Measurements from ENCODE around the gene TECR. TPM values are rescaled to one million over a fixed set of nuclear protein-coding genes. Genes with fewer than 3 reads are reported as not detected.

TECR gene
- total RNA-seq, 1 donor from 2014 or later, result 177 TPM

GRCh38 chr19:14526423-14526822 is 3.0 kb upstream of the TECR start:
- H3K27me3 Mint-ChIP-seq (ENCODE audit: low read depth), result no peaks in the 10 kb centered on the region
- H3K27ac Mint-ChIP-seq (ENCODE audit: unreplicated experiment), result no peak overlapping the region
- no peaks in the 10 kb centered on the region for H3K36me3 Mint-ChIP-seq (ENCODE audit: low read depth)
- no peak for DNase-seq (ENCODE audit: low read depth, low spot score)
- TF ChIP-seq CTCF (conservative IDR thresholded peaks at IDR 0.05), result no peak
- H3K4me3 Mint-ChIP-seq, result peak overlapping the region; percentile 1
- peaks cover 28% of the 10 kb centered on the region for H3K4me1 Mint-ChIP-seq
- H3K9me3 Mint-ChIP-seq, result no peaks in the 10 kb centered on the region

DNA sequence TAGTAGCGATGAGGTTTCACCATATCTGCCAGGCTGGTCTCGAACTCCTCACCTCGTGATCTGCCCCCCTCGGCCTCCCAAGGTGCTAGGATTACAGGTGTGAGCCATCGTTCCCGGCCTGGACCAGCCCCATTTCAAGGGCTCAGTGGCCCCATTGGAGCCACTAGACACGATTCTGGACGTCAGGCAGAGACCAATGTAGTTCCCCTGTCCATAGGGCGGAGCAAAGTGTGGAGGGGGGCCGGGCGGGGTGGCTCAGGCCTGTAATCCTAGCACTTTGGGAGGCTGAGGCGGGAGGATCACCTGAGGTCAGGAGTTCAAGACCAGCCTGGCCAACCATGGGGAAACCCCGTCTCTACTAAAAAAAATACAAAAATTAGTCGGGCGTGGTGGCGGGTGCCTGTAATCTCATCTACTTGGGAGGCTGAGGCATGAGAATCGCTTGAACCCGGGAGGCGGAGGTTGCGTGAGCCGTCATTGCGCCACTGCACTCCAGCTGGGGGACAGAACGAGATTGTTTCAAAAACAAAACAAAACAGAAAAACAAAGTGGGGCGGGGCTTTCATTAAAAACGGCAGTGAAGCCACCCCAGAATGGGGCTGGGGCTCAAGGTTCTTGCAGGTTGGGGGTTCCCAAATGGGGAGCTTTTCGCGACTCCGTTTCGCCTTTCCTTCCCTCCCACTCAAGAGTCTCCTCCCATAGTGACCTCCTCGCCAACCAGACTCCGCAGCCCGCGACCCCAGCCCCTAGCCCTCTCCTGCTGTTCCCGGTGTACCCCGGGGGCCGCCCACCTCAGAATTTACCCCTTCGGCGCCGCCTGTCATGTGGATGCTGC is 758 bp upstream of the TECR start:
- TF ChIP-seq CTCF (conservative IDR thresholded peaks at IDR 0.05), result no peak
- H3K27me3 Mint-ChIP-seq (ENCODE audit: low read depth), result no peaks in the 10 kb centered on the region
- DNase-seq (ENCODE audit: low read depth, low spot score), result no peak
- H3K4me1 Mint-ChIP-seq, result peaks cover 23% of the 10 kb centered on the region
- no peaks in the 10 kb centered on the region for H3K9me3 Mint-ChIP-seq
- peak overlapping the region; percentile 94 for H3K27ac Mint-ChIP-seq (ENCODE audit: unreplicated experiment)
- peak overlapping the region; percentile 98 for H3K4me3 Mint-ChIP-seq
- H3K36me3 Mint-ChIP-seq (ENCODE audit: low read depth), result no peaks in the 10 kb centered on the region

GRCh38 chr19:14530005-14530348 is 583 bp downstream of the TECR start:
- H3K27ac Mint-ChIP-seq (ENCODE audit: unreplicated experiment), result peak overlapping the region; percentile 81
- no peaks in the 10 kb centered on the region for H3K36me3 Mint-ChIP-seq (ENCODE audit: low read depth)
- peaks cover 23% of the 10 kb centered on the region for H3K4me1 Mint-ChIP-seq
- no peaks in the 10 kb centered on the region for H3K27me3 Mint-ChIP-seq (ENCODE audit: low read depth)
- H3K9me3 Mint-ChIP-seq, result no peaks in the 10 kb centered on the region
- peak overlapping the region; percentile 98 for H3K4me3 Mint-ChIP-seq
- no peak for DNase-seq (ENCODE audit: low read depth, low spot score)
- no peak for TF ChIP-seq CTCF (conservative IDR thresholded peaks at IDR 0.05)

DNA sequence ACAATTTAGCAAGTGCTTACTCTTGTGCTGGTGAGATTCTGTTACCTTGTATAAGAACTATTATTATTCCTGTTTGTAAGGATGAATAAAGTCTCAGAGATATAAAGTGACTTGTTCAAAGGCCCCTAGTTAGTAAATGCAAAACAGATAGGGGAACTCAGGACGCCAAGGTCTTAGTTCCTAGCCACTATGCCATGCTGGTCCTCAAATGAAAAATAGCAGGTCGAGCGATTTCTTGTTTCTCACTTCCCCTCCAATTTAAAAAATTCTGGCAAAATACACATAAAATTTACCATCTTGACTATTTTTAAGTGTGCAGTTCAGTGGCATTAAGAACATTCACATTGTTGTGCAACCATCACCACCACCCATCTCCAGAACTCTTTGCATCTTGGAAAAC is 1.1 kb downstream of the TECR start:
- H3K36me3 Mint-ChIP-seq (ENCODE audit: low read depth), result no peaks in the 10 kb centered on the region

DNA sequence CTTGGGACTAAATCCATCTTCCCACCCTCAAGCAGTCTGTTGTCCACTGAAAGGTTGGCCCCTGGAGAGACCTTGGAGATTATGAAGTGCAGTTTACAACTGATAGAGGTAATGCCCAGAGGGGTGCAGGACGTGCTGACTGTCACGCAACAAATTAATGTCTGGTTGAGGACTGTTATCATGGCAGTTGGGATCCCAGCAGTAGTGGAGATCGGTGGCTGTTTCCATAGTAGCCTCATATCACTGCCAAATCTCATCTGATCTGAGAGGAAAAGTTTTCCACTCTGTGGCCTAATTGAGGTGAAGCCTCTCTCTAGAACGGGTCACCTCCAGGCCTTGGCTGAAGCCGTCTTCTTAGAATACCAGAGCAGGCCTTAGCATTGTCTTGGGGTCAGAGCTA is 4.1 kb downstream of the TECR start:
- Mint-ChIP-seq H3K9me3 (no peaks in the 10 kb centered on the region), H3K4me3 (peak overlapping the region; percentile 29), H3K27ac (ENCODE audit: unreplicated experiment) (no peak overlapping the region), H3K36me3 (ENCODE audit: low read depth) (no peaks in the 10 kb centered on the region), H3K4me1 (peaks cover 34% of the 10 kb centered on the region), H3K27me3 (ENCODE audit: low read depth) (no peaks in the 10 kb centered on the region)
- TF ChIP-seq CTCF (conservative IDR thresholded peaks at IDR 0.05), result no peak
- no peak for DNase-seq (ENCODE audit: low read depth, low spot score)

More for the DNA sequence above, 1.1 kb downstream of the TECR start:
- peaks cover 23% of the 10 kb centered on the region for H3K4me1 Mint-ChIP-seq
- H3K27me3 Mint-ChIP-seq (ENCODE audit: low read depth), result no peaks in the 10 kb centered on the region
- DNase-seq (ENCODE audit: low read depth, low spot score), result no peak
- H3K4me3 Mint-ChIP-seq, result peak overlapping the region; percentile 98
- no peak overlapping the region for H3K27ac Mint-ChIP-seq (ENCODE audit: unreplicated experiment)
- no peak for TF ChIP-seq CTCF (conservative IDR thresholded peaks at IDR 0.05)
- no peaks in the 10 kb centered on the region for H3K9me3 Mint-ChIP-seq
